Mesothelial cell of epicardium (in vitro differentiated cells): ENCODE measurements around the gene CIDEB. TPM values are rescaled to one million over a fixed set of nuclear protein-coding genes. Genes with fewer than 3 reads are reported as not detected.

Experiments used
- DNase-seq, 2 experiments: peaks; one replicate each; pipeline ENCODE4 v3.0.0; 2021; ENCODE audit warnings: low spot score in 2 of 2; ENCODE audit not compliant: unreplicated experiment in 2 of 2
- H3K27ac Mint-ChIP-seq: 2 replicates; pipeline ENCODE4 v1.8.0; 2021; ENCODE audit warnings: mixed read lengths
- H3K27me3 Mint-ChIP-seq: 2 replicates; pipeline ENCODE4 v1.8.0; 2021; ENCODE audit warnings: low read depth, mixed read lengths
- H3K36me3 Mint-ChIP-seq: 2 replicates; pipeline ENCODE4 v1.8.0; 2021; ENCODE audit warnings: mixed read lengths
- H3K4me1 Mint-ChIP-seq: 2 replicates; pipeline ENCODE4 v1.8.0; 2021; ENCODE audit warnings: mixed read lengths
- H3K4me3 Mint-ChIP-seq: 2 replicates; pipeline ENCODE4 v1.8.0; 2021; ENCODE audit warnings: mild to moderate bottlenecking, moderate library complexity, mixed read lengths
- H3K9me3 Mint-ChIP-seq: 2 replicates; pipeline ENCODE4 v1.8.0; 2021; ENCODE audit warnings: mixed read lengths
- CTCF ChIP-seq: fragments of 200-600 bp; sonication (generic); IDR thresholded peaks from one replicate; pipeline ENCODE4 v1.5.0; 2021; ENCODE audit warnings: antibody characterized with exemption; ENCODE audit not compliant: unreplicated experiment
- total RNA-seq: library from RNA; stranded (reverse); gene quantifications from 3 replicates; pipeline ENCODE4 v1.2.1, GENCODE V29; 2021

Gene CIDEB
- total RNA-seq, 1 donor from 2014 or later: not detected

- no peak for TF ChIP-seq CTCF
- H3K36me3 Mint-ChIP-seq: no peaks in the 10 kb centered on the region
- DNase-seq: no peak
Measured at GRCh38 chr14:24340606-24341005, 32.8 kb upstream of the CIDEB start.

GRCh38 chr14:24339284-24340151 is 31.7 kb upstream of the CIDEB start, which contains the start of gene RIPK3:
Gene RIPK3 (minus strand): TSS chr14:24339991. CDS start chr14:24339826, 165 bp downstream.
- no peak for TF ChIP-seq CTCF
- H3K4me3 Mint-ChIP-seq: peak within 1 kb of the TSS; percentile 63
- no peak within 1 kb of the TSS for H3K27ac Mint-ChIP-seq
- peaks cover 11% of the 10 kb centered on the region for H3K4me1 Mint-ChIP-seq
- no peak for DNase-seq
- no peaks in the 10 kb centered on the region for H3K36me3 Mint-ChIP-seq
- H3K27me3 Mint-ChIP-seq: peaks cover 88% of the 10 kb centered on the region
- H3K9me3 Mint-ChIP-seq: no peaks in the 10 kb centered on the region

More at GRCh38 chr14:24340606-24341005, 32.8 kb upstream of the CIDEB start:
- H3K27me3 Mint-ChIP-seq: peaks cover 87% of the 10 kb centered on the region
- peaks cover 4% of the 10 kb centered on the region for H3K4me1 Mint-ChIP-seq
- H3K9me3 Mint-ChIP-seq: no peaks in the 10 kb centered on the region
- H3K27ac Mint-ChIP-seq: no peak overlapping the region
- H3K4me3 Mint-ChIP-seq: no peak overlapping the region

- H3K4me3 Mint-ChIP-seq: peak overlapping the region; percentile 63
Measured at GRCh38 chr14:24338843-24339242, 31.1 kb upstream of the CIDEB start.

GRCh38 chr14:24337824-24338175 is 30.0 kb upstream of the CIDEB start:
- TF ChIP-seq CTCF: no peak
- no peaks in the 10 kb centered on the region for H3K36me3 Mint-ChIP-seq
- no peaks in the 10 kb centered on the region for H3K9me3 Mint-ChIP-seq
- H3K4me3 Mint-ChIP-seq: no peak overlapping the region
- peaks cover 94% of the 10 kb centered on the region for H3K27me3 Mint-ChIP-seq
- peaks cover 16% of the 10 kb centered on the region for H3K4me1 Mint-ChIP-seq
- H3K27ac Mint-ChIP-seq: no peak overlapping the region
- DNase-seq: no peak

More at GRCh38 chr14:24338843-24339242, 31.1 kb upstream of the CIDEB start:
- H3K4me1 Mint-ChIP-seq: peaks cover 14% of the 10 kb centered on the region
- H3K27me3 Mint-ChIP-seq: peaks cover 89% of the 10 kb centered on the region
- no peaks in the 10 kb centered on the region for H3K36me3 Mint-ChIP-seq
- no peak for TF ChIP-seq CTCF
- no peak for DNase-seq
- H3K9me3 Mint-ChIP-seq: no peaks in the 10 kb centered on the region
- H3K27ac Mint-ChIP-seq: no peak overlapping the region

- no peak for DNase-seq
- Mint-ChIP-seq H3K27me3 (peaks cover 96% of the 10 kb centered on the region), H3K4me3 (no peak overlapping the region), H3K27ac (no peak overlapping the region), H3K4me1 (peaks cover 20% of the 10 kb centered on the region), H3K36me3 (no peaks in the 10 kb centered on the region), H3K9me3 (no peaks in the 10 kb centered on the region)
- no peak for TF ChIP-seq CTCF
Measured at GRCh38 chr14:24337144-24337823, 29.5 kb upstream of the CIDEB start.
